ENCODE measurements around the gene NXPE3. TPM values are rescaled to one million over a fixed set of nuclear protein-coding genes. Genes with fewer than 3 reads are reported as not detected.

NXPE3 gene
- polyA plus RNA-seq, 3 donors, result 14.6 to 35.8 (median 19.8) TPM

DNA sequence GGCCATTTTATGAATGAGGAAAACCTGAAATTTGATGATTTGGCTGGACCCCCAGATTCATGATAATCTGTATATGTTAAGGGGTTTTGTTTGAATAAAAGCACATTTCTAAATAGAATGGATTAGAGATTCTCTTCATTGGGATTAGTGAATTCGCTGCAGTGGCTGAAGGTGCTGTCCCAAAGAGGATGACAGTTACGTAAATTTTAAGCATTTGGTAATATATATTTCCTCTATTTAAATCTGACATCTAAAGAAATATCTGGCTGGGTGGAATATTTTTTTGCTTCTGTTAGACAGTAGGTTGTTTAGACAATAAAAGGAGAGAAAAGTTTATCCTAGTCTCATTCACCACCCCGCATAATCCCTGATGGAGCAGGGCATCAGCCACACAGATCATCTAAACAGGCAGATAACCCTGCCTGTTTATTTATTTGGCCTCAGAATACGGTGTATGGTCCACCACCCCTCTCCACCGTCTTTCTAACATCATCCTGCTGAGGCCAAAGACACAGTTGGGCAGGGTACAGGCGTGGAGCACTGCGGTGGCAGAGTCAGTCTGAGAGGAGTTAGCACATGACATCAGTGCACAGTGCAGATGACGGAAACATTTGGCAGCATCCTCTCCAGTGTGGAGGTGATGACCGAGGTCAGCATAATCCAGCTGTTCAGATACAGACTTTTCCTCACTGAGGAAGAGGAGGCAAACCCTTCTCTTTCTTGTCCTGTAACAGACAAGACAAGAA is 49.9 kb downstream of the NXPE3 start:
- peak; percentile 46 to 75 (median 61) for DNase-seq
- Histone ChIP-seq H3K4me3 (replicated peaks in 1 of 3; ENCODE audit: low read depth in 2 of 3, low read length in 3 of 3) (peak overlapping the region; percentile 76 to 86 (median 80)), H3K4me1 (ENCODE audit: control insufficient read depth in 1 of 2, insufficient read depth in 2 of 2, low read length in 2 of 2) (peaks cover 33 to 49% of the 10 kb centered on the region in 2 donors), H3K9ac (ENCODE audit: insufficient read depth, low read length, poor library complexity, severe bottlenecking) (peak overlapping the region; percentile 71), H3K27ac (ENCODE audit: low read depth in 1 of 2, low read length in 2 of 2) (peak overlapping the region; percentile 79 to 90), H3K27me3 (ENCODE audit: control insufficient read depth in 2 of 2, insufficient read depth in 2 of 2, low read length in 2 of 2) (no peaks in the 10 kb centered on the region), H3K36me3 (replicated peaks in 1 of 2; ENCODE audit: control insufficient read depth in 1 of 2, insufficient read depth in 2 of 2, low read length in 2 of 2) (peaks cover 0 to 5% of the 10 kb centered on the region in 2 donors), H3K79me2 (ENCODE audit: insufficient read depth, low read length) (peaks cover 38% of the 10 kb centered on the region), H3K4me2 (replicated peaks; ENCODE audit: extremely low read depth, low read length, poor library complexity, severe bottlenecking) (peak overlapping the region; percentile 86), H2AFZ (ENCODE audit: insufficient read depth, low read depth, low read length, poor library complexity, severe bottlenecking) (peak overlapping the region; percentile 22), H4K20me1 (ENCODE audit: insufficient read depth, low read length) (no peaks in the 10 kb centered on the region), H3K9me3 (replicated peaks in 1 of 2; ENCODE audit: control insufficient read depth in 1 of 2, insufficient read depth in 1 of 2, low read length in 2 of 2) (no peaks in the 10 kb centered on the region)
- H3K27ac Mint-ChIP-seq, result peak overlapping the region; percentile 92 to 98 (median 97)
- peaks cover 59% of the 10 kb centered on the region for H3K4me1 Mint-ChIP-seq
- H3K4me3 Mint-ChIP-seq, result peak overlapping the region; percentile 94 to 97
- H3K27me3 Mint-ChIP-seq (ENCODE audit: low read depth in 3 of 3), result peaks cover 0 to 5% (median 0%) of the 10 kb centered on the region in 3 donors
- intact Hi-C loops (cut with micrococcal nuclease), result loop anchor here in 1 of 2 donors (5.0 kb wide), 1 partner anchor 113 kb away; no protein-coding TSS in a partner anchor
- WGBS (ENCODE audit: insufficient coverage), result 40% methylated on average over 1 of the region's 9 CpGs
- H3K36me3 Mint-ChIP-seq, result peaks cover 7 to 15% of the 10 kb centered on the region in 2 donors
- H3K9me3 Mint-ChIP-seq, result no peaks in the 10 kb centered on the region
- TF ChIP-seq, protein P1, sequence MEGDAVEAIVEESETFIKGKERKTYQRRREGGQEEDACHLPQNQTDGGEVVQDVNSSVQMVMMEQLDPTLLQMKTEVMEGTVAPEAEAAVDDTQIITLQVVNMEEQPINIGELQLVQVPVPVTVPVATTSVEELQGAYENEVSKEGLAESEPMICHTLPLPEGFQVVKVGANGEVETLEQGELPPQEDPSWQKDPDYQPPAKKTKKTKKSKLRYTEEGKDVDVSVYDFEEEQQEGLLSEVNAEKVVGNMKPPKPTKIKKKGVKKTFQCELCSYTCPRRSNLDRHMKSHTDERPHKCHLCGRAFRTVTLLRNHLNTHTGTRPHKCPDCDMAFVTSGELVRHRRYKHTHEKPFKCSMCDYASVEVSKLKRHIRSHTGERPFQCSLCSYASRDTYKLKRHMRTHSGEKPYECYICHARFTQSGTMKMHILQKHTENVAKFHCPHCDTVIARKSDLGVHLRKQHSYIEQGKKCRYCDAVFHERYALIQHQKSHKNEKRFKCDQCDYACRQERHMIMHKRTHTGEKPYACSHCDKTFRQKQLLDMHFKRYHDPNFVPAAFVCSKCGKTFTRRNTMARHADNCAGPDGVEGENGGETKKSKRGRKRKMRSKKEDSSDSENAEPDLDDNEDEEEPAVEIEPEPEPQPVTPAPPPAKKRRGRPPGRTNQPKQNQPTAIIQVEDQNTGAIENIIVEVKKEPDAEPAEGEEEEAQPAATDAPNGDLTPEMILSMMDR (IDR thresholded peaks at IDR 0.05), result no peak

DNA sequence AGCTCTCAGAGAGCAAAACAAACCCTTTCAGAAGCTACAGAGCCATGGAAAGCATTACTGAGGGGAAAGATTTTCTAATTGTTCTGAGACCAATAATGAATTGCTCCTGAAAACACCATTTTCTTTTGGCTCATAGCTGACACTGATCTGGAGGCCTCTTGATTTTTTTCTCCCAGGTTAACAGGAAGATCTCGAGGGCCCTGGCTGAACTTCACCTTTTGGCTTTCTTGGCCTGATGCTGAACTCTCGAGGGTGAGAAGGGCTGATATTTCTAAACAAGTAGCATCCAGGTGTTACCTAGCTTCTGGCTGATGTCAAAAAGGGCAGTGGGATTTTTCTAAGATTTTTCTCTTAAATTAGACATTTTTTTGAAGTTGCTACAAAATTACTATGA is 50.4 kb downstream of the NXPE3 start:
- Histone ChIP-seq H3K4me2 (replicated peaks; ENCODE audit: extremely low read depth, low read length, poor library complexity, severe bottlenecking) (peak overlapping the region; percentile 86), H3K27ac (ENCODE audit: low read depth in 1 of 2, low read length in 2 of 2) (peak overlapping the region; percentile 79 to 90), H3K4me3 (replicated peaks in 1 of 3; ENCODE audit: low read depth in 2 of 3, low read length in 3 of 3) (peak overlapping the region in 2 of 3 experiments; percentile 76 to 86), H4K20me1 (ENCODE audit: insufficient read depth, low read length) (no peaks in the 10 kb centered on the region), H3K4me1 (ENCODE audit: control insufficient read depth in 1 of 2, insufficient read depth in 2 of 2, low read length in 2 of 2) (peaks cover 36 to 55% of the 10 kb centered on the region in 2 donors), H3K9ac (ENCODE audit: insufficient read depth, low read length, poor library complexity, severe bottlenecking) (peak overlapping the region; percentile 71), H3K36me3 (replicated peaks in 1 of 2; ENCODE audit: control insufficient read depth in 1 of 2, insufficient read depth in 2 of 2, low read length in 2 of 2) (peaks cover 0 to 2% of the 10 kb centered on the region in 2 donors), H3K27me3 (ENCODE audit: control insufficient read depth in 2 of 2, insufficient read depth in 2 of 2, low read length in 2 of 2) (no peaks in the 10 kb centered on the region), H2AFZ (ENCODE audit: insufficient read depth, low read depth, low read length, poor library complexity, severe bottlenecking) (peak overlapping the region; percentile 22), H3K9me3 (replicated peaks in 1 of 2; ENCODE audit: control insufficient read depth in 1 of 2, insufficient read depth in 1 of 2, low read length in 2 of 2) (no peaks in the 10 kb centered on the region), H3K79me2 (ENCODE audit: insufficient read depth, low read length) (peaks cover 32% of the 10 kb centered on the region)
- no peak for DNase-seq
- Mint-ChIP-seq H3K4me3 (peak overlapping the region; percentile 94 to 97), H3K9me3 (no peaks in the 10 kb centered on the region), H3K4me1 (peaks cover 62% of the 10 kb centered on the region), H3K27me3 (ENCODE audit: low read depth in 3 of 3) (peaks cover 0 to 7% (median 2%) of the 10 kb centered on the region in 3 donors), H3K27ac (peak overlapping the region; percentile 92 to 98 (median 97)), H3K36me3 (peaks cover 7 to 20% of the 10 kb centered on the region in 2 donors)
- TF ChIP-seq, protein P1 (IDR thresholded peaks at IDR 0.05), result no peak
- WGBS (ENCODE audit: insufficient coverage), result no CpG with 5 or more reads among the region's 2 CpGs
- intact Hi-C loops (cut with micrococcal nuclease), result loop anchor here in 1 of 2 donors (5.0 kb wide), 1 partner anchor 113 kb away; no protein-coding TSS in a partner anchor

Data from CD14-positive monocyte (primary cell).